Measurements from ENCODE around the gene TOX2.

The TOX2 gene

GRCh38 chr20:44073675-44074071 is 159.0 kb downstream of the TOX2 start:
- no peak for DNase-seq (ENCODE audit: low read depth in 1 of 2, low spot score in 1 of 2)

- no peak for DNase-seq (ENCODE audit: low read depth in 1 of 2, low spot score in 1 of 2)
Observed at GRCh38 chr20:44074252-44075151, 159.8 kb downstream of the TOX2 start.

- DNase-seq (ENCODE audit: low read depth in 1 of 2, low spot score in 1 of 2), result no peak
Observed at GRCh38 chr20:44075191-44075949, 160.7 kb downstream of the TOX2 start.

- no peak for DNase-seq (ENCODE audit: low read depth in 1 of 2, low spot score in 1 of 2)
Observed at GRCh38 chr20:44075950-44076232, 161.2 kb downstream of the TOX2 start.

GRCh38 chr20:44079291-44079690 is 164.6 kb downstream of the TOX2 start:
- no peak for DNase-seq (ENCODE audit: low read depth in 1 of 2, low spot score in 1 of 2)

GRCh38 chr20:44080064-44080463 is 165.4 kb downstream of the TOX2 start:
- no peak for DNase-seq (ENCODE audit: low read depth in 1 of 2, low spot score in 1 of 2)

GRCh38 chr20:44080646-44081267 is 166.1 kb downstream of the TOX2 start:
- peak; percentile 60 to 61 for DNase-seq (ENCODE audit: low read depth in 1 of 2, low spot score in 1 of 2)

GRCh38 chr20:44081476-44081875 is 166.8 kb downstream of the TOX2 start:
- no peak for DNase-seq (ENCODE audit: low read depth in 1 of 2, low spot score in 1 of 2)

- no peak for DNase-seq (ENCODE audit: low read depth in 1 of 2, low spot score in 1 of 2)
Observed at GRCh38 chr20:44081888-44082287, 167.2 kb downstream of the TOX2 start.

GRCh38 chr20:44083220-44083933 is 168.7 kb downstream of the TOX2 start:
- no peak for DNase-seq (ENCODE audit: low read depth in 1 of 2, low spot score in 1 of 2)

- no peak for DNase-seq (ENCODE audit: low read depth in 1 of 2, low spot score in 1 of 2)
Observed at GRCh38 chr20:44084439-44084838, 169.8 kb downstream of the TOX2 start.

- no peak for DNase-seq (ENCODE audit: low read depth in 1 of 2, low spot score in 1 of 2)
Observed at GRCh38 chr20:44084891-44085290, 170.2 kb downstream of the TOX2 start.

- no peak for DNase-seq (ENCODE audit: low read depth in 1 of 2, low spot score in 1 of 2)
Observed at GRCh38 chr20:44085616-44086434, 171.2 kb downstream of the TOX2 start.

GRCh38 chr20:44087051-44087856 is 172.6 kb downstream of the TOX2 start:
- DNase-seq (ENCODE audit: low read depth in 1 of 2, low spot score in 1 of 2), result no peak

- no peak for DNase-seq (ENCODE audit: low read depth in 1 of 2, low spot score in 1 of 2)
Observed at GRCh38 chr20:44087857-44088120, 173.1 kb downstream of the TOX2 start.

GRCh38 chr20:44089987-44090674 is 175.5 kb downstream of the TOX2 start:
- no peak for DNase-seq (ENCODE audit: low read depth in 1 of 2, low spot score in 1 of 2)

- no peak for DNase-seq (ENCODE audit: low read depth in 1 of 2, low spot score in 1 of 2)
Observed at GRCh38 chr20:44091026-44091425, 176.4 kb downstream of the TOX2 start.

GRCh38 chr20:44092551-44093248 is 178.0 kb downstream of the TOX2 start:
- DNase-seq (ENCODE audit: low read depth in 1 of 2, low spot score in 1 of 2), result no peak

GRCh38 chr20:44093249-44093582 is 178.6 kb downstream of the TOX2 start:
- DNase-seq (ENCODE audit: low read depth in 1 of 2, low spot score in 1 of 2), result no peak

Data from activated T-helper 1 cell treated with anti-CD3 and anti-CD28 coated beads, Interleukin-2, amount 50 U/mL, for 16 hours (primary cell).